Heart right ventricle (tissue), 16 donors: ENCODE results near the gene HES5. TPM values are rescaled to one million over a fixed set of nuclear protein-coding genes. Genes with fewer than 3 reads are reported as not detected.

Experiments used
- ATAC-seq, 8 donors: fragments of 200-7000 bp; cut with Tn5 transposase; one replicate each; pipeline ENCODE4 v1.9.1; 2020; ENCODE audit warnings: mild to moderate bottlenecking in 8 of 8, moderate library complexity in 8 of 8, moderate number of reproducible peaks in 1 of 8
- DNase-seq, 2 donors: peaks; one replicate each; pipeline ENCODE4 v3.0.0-alpha.2; 2020
- H3K27ac ChIP-seq, 10 donors: fragments of 200-600 bp; sonication (generic) in 2 of 10; one replicate each; pipeline versions ENCODE4 v1.5.0 to v1.8.0; 2020 to 2022; ENCODE audit warnings: mild to moderate bottlenecking in 3 of 10
- H3K27me3 ChIP-seq, 7 donors: fragments of 200-600 bp; one replicate each; pipeline ENCODE4 v1.8.0; 2021 to 2022; ENCODE audit warnings: mild to moderate bottlenecking in 2 of 7
- H3K36me3 ChIP-seq, 9 donors: fragments of 200-600 bp; sonication (generic) in 1 of 9; one replicate each; pipeline versions ENCODE4 v1.5.0 to v1.8.0; 2020 to 2022; ENCODE audit warnings: mild to moderate bottlenecking in 2 of 9
- H3K4me1 ChIP-seq, 9 donors: fragments of 200-600 bp; sonication (generic) in 1 of 9; one replicate each; pipeline versions ENCODE4 v1.5.0 to v1.8.0; 2020 to 2022; ENCODE audit warnings: mild to moderate bottlenecking in 4 of 9
- H3K4me3 ChIP-seq, 10 donors: fragments of 200-600 bp; sonication (generic) in 2 of 10; one replicate each; pipeline versions ENCODE4 v1.5.0 to v1.8.0; 2020 to 2022; ENCODE audit warnings: mild to moderate bottlenecking in 7 of 10, moderate library complexity in 2 of 10
- H3K9me3 ChIP-seq, 11 donors: fragments of 200-600 bp in 10 of 11; sonication (generic) in 2 of 11; one replicate each; pipeline versions ENCODE4 v1.5.0 to v1.8.0; 2013 to 2022; ENCODE audit warnings: mild to moderate bottlenecking in 2 of 11, control low read depth in 1 of 11, moderate library complexity in 1 of 11
- CTCF ChIP-seq, 9 donors: fragments of 200-600 bp; sonication (generic) in 2 of 9; IDR thresholded peaks; one replicate each; pipeline versions ENCODE4 v1.5.0 to v1.8.0; 2021 to 2022; ENCODE audit warnings: antibody characterized with exemption in 9 of 9, mild to moderate bottlenecking in 5 of 9, moderate library complexity in 1 of 9
- WGBS, 2 donors: extraction: QIAGEN DNeasy Blood & Tissue Kit; methylation state at CpG; one replicate each; pipeline ENCODE4 v1.1.7; 2013; ENCODE audit warnings: inconsistent platforms in 1 of 2; 5-methylcytosine and 5-hydroxymethylcytosine counted together
- intact Hi-C, 10 donors: fragments of 100-400 bp; cut with DNase I; formaldehyde crosslinking; loops; one replicate each; pipeline versions ENCODE4 v1.11.1 to v1.14.2; 2022
- polyA plus RNA-seq, 2 donors: library from polyadenylated mRNA; stranded (reverse); fragments of 200-250 nt; gene quantifications; one replicate each; pipeline ENCODE4 v1.2.3, GENCODE V29; 2013
- total RNA-seq, 10 donors: library from RNA; stranded (reverse); fragmentation: NEBNext Ultra II Directional in 3 of 10; extraction: Animal tissue kit (Norgen Biotek cat#: 25700) in 3 of 10; gene quantifications; one replicate each; pipeline versions ENCODE4 v1.2.1 to v1.2.4, GENCODE V29; 2021 to 2023
- donor health status: Arrhythmogenic right ventricular cardiomyopathy.
- donor health status: ischemic (EF 13 %, LVEDD 7.1; RV severe dilation, severe dysfunction).
- donor health status: healthy with polysubstance abuse.
- donor health status: DM: no; HTN: yes; CAD: no.
- donor health status: DM: no; HTN: no; CAD: no.
- donor health status: ischemic (EF 25% LVEDD 6.9; RV normal size, moderate dysfunction).
- donor health status: ischemic (EF 25% LVEDD 5.7; RV mildly dilated, moderate dysfunction).
- donor health status: healthy.
- donor health status: DM: yes; HTN: yes; CAD: no.
- donor health status: Ischemic cardiomyopathy.
- donor health status: ischemic (EF 35%, LVEDD 5.7; RV mildly dilated, moderate dysfunction).
- donor health status: nonischemic (EF 11% LVEDD 7.7; RV severe dilation, severe dysfunction).
- donor health status: DM: yes; HTN: yes; CAD: no.
- donor health status: PGD.
- donor health status: ischemic (EF 29% LVEDD 5.4; RV normal size, mild dysfunction).
- donor health status: nonischemic (EF 23%, LVEDD 6.1; RV moderate dilation, normal function).

Gene HES5
- total and polyA plus RNA-seq, 12 donors: 0.51 to 3.1 (median 1.2) TPM; not detected in 1

- ATAC-seq (no peak), DNase-seq (no peak)
- Histone ChIP-seq H3K27ac (no peak overlapping the region), H3K4me1 (peaks cover 10 to 32% (median 23%) of the 10 kb centered on the region in 9 donors), H3K9me3 (no peaks in the 10 kb centered on the region), H3K4me3 (no peak overlapping the region), H3K36me3 (peaks cover 20 to 73% (median 50%) of the 10 kb centered on the region in 9 donors), H3K27me3 (no peaks in the 10 kb centered on the region)
- no peak for TF ChIP-seq CTCF (IDR thresholded peaks at IDR 0.05)
- WGBS, 2 donors: 95 to 96% methylated on average over 16 to 20 of the region's 20 CpGs
- intact Hi-C loops: loop anchor here in 2 of 10 donors (10.0 kb wide), 1 partner anchor 125 kb away; no protein-coding TSS in a partner anchor
These were observed 9.9 kb downstream of the HES5 start for GRCh38 chr1:2520206-2520605.

- H3K27ac ChIP-seq: no peak overlapping the region
- no peaks in the 10 kb centered on the region for H3K27me3 ChIP-seq
- TF ChIP-seq CTCF (IDR thresholded peaks at IDR 0.05): no peak
- H3K36me3 ChIP-seq: peaks cover 24 to 78% (median 50%) of the 10 kb centered on the region in 9 donors
- H3K4me1 ChIP-seq: peaks cover 8 to 27% (median 19%) of the 10 kb centered on the region in 9 donors
- H3K4me3 ChIP-seq: no peak overlapping the region
- H3K9me3 ChIP-seq: no peaks in the 10 kb centered on the region
- DNase-seq (no peak), ATAC-seq (no peak)
- WGBS, 2 donors: 91 to 95% methylated on average over 29 to 30 of the region's 30 CpGs
- intact Hi-C loops: loop anchor here in 2 of 10 donors (10.0 kb wide), 1 partner anchor 125 kb away; no protein-coding TSS in a partner anchor
These were observed 10.3 kb downstream of the HES5 start for GRCh38 chr1:2519729-2520128.

GRCh38 chr1:2519029-2519685 lies 10.9 kb downstream of the HES5 start:
- no peak for DNase-seq
- peaks cover 24 to 82% (median 51%) of the 10 kb centered on the region in 9 donors for H3K36me3 ChIP-seq
- intact Hi-C loops: no loop called here
- no peaks in the 10 kb centered on the region for H3K9me3 ChIP-seq
- H3K4me1 ChIP-seq: peaks cover 6 to 21% (median 13%) of the 10 kb centered on the region in 9 donors
- ATAC-seq: no peak
- H3K27ac ChIP-seq: no peak overlapping the region
- WGBS, 2 donors: 88 to 89% methylated on average over 25 of the region's 25 CpGs
- no peak overlapping the region for H3K4me3 ChIP-seq
- no peak for TF ChIP-seq CTCF (IDR thresholded peaks at IDR 0.05)
- H3K27me3 ChIP-seq: no peaks in the 10 kb centered on the region

GRCh38 chr1:2518528-2518927 lies 11.5 kb downstream of the HES5 start:
- peaks cover 24 to 88% (median 58%) of the 10 kb centered on the region in 9 donors for H3K36me3 ChIP-seq
- intact Hi-C loops: no loop called here
- H3K4me3 ChIP-seq: no peak overlapping the region
- ATAC-seq: no peak
- H3K27ac ChIP-seq: no peak overlapping the region
- H3K27me3 ChIP-seq: no peaks in the 10 kb centered on the region
- no peak for DNase-seq
- H3K4me1 ChIP-seq: peaks cover 2 to 15% (median 7%) of the 10 kb centered on the region in 9 donors
- H3K9me3 ChIP-seq: no peaks in the 10 kb centered on the region
- TF ChIP-seq CTCF (IDR thresholded peaks at IDR 0.05): no peak
- WGBS, 2 donors: 94 to 95% methylated on average over 26 of the region's 26 CpGs
